Transverse colon (tissue), 3 donors: ENCODE measurements around the gene FAM171A1.
"Not testable (repeated sequence)": the region's sequence is repeated elsewhere in the genome, so short reads cannot be mapped to it uniquely, and the experiment has no call there.

Experiments used
- POLR2A ChIP-seq: fragments of 450-650 bp; IDR thresholded peaks from one replicate; pipeline ENCODE4 v1.6.1; 2016; ENCODE audit warnings: antibody characterized with exemption, mild to moderate bottlenecking, moderate library complexity
- TF ChIP-seq, protein P1 (sequence below), 5 experiments: fragments of 200-600 bp in 3 of 5; fragments of 450-650 bp in 2 of 5; sonication (generic) in 3 of 5; IDR thresholded peaks; 1 replicate in 2 of 5; 2 replicates in 3 of 5; pipeline ENCODE4 v1.5.1; 2016 to 2017; ENCODE audit warnings: antibody characterized with exemption in 5 of 5, inconsistent platforms in 3 of 5, mild to moderate bottlenecking in 2 of 5, moderate library complexity in 1 of 5

DNA sequence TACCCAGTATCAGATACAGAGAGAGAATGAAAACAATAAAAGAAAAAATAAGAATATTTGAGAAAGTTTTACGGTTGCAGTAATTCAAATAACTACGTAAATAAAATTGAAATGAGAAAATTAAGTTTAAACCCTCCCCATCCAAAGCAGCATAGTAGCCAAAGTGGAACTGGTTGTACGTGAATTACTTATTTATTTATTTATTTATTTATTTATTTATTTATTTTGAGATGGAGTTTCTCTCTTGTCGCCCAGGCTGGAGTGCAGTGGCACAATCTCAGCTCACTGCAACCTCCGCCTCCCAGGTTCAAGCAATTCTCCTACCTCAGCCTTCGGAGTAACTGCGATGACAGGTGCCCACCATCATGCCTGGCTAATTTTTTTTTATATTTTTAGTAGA is 17.1 kb upstream of the FAM171A1 start:
- TF ChIP-seq, protein P1, sequence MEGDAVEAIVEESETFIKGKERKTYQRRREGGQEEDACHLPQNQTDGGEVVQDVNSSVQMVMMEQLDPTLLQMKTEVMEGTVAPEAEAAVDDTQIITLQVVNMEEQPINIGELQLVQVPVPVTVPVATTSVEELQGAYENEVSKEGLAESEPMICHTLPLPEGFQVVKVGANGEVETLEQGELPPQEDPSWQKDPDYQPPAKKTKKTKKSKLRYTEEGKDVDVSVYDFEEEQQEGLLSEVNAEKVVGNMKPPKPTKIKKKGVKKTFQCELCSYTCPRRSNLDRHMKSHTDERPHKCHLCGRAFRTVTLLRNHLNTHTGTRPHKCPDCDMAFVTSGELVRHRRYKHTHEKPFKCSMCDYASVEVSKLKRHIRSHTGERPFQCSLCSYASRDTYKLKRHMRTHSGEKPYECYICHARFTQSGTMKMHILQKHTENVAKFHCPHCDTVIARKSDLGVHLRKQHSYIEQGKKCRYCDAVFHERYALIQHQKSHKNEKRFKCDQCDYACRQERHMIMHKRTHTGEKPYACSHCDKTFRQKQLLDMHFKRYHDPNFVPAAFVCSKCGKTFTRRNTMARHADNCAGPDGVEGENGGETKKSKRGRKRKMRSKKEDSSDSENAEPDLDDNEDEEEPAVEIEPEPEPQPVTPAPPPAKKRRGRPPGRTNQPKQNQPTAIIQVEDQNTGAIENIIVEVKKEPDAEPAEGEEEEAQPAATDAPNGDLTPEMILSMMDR (IDR thresholded peaks at IDR 0.05): not testable (repeated sequence)
- TF ChIP-seq POLR2A: not testable (repeated sequence)
